ENCODE results near the gene SLC8B1.

SLC8B1 gene

DNA sequence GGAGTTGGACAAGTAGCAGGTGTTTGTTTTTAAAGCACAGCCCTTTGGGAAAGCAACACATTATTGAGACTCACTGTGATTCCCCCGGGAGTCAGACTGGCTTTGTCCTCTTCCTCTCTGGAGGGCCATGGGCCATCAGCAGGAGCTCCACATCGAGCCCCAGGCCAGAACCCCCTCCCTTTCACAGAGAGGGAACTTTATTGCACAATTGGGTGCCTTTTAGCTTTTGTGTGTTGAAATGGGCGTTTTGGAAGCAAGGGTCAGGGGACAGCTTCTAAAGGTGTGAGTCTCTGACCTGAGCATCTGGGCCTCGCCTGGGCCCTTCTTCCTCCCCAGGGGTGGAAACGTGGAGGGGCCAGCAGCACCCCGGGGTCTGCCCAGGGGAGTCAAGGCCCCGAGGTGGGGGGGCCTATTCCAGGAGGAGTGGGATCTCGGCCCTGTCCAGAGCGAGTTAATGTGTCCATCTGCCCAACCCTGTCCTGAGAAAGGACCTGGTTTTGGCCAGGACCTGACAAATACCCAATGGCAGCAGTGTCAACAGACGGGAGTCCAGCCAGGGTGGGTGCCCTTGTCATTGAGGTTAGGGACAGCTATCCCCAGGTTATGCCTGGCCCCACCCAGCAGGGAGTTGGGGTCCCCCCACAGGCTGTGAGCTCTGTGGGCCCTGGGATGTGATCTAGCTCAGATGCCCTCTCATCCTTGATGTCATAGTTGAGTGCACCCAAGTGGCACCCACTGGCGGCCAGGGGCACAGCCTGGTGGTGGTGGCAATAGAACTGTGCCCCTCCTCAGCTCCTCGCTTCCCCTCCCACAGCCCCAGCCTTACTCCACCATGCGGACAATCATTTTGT is 37.1 kb downstream of the SLC8B1 start:
- TF ChIP-seq, protein P1, sequence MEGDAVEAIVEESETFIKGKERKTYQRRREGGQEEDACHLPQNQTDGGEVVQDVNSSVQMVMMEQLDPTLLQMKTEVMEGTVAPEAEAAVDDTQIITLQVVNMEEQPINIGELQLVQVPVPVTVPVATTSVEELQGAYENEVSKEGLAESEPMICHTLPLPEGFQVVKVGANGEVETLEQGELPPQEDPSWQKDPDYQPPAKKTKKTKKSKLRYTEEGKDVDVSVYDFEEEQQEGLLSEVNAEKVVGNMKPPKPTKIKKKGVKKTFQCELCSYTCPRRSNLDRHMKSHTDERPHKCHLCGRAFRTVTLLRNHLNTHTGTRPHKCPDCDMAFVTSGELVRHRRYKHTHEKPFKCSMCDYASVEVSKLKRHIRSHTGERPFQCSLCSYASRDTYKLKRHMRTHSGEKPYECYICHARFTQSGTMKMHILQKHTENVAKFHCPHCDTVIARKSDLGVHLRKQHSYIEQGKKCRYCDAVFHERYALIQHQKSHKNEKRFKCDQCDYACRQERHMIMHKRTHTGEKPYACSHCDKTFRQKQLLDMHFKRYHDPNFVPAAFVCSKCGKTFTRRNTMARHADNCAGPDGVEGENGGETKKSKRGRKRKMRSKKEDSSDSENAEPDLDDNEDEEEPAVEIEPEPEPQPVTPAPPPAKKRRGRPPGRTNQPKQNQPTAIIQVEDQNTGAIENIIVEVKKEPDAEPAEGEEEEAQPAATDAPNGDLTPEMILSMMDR (IDR thresholded peaks at IDR 0.05; ENCODE audit: insufficient read depth, low read depth, low read length, missing control alignments), result no peak

DNA sequence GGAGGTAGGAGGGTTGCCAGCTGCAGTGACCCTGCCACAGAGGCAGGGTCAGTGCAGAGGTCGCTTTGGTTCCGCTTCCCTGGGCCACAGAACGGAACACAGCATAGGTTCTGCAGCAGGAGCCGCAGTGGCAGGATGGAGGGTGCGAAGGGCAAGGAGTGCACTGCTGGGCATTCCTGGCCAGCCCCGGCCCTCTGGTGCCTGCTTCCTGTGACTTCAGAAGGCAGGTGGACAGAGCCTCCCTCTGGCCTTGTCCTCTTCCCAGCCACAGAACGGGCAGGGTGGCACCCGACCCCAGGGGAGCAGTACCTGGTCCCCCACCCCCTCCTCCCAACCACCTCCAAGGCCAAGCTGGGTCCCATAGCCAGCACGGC is 37.7 kb downstream of the SLC8B1 start:
- H3K4me3 ChIP-seq (ENCODE audit: low read depth, low read length), result no peak overlapping the region
- no peak for DNase-seq (ENCODE audit: low read depth)
- TF ChIP-seq, protein P1 (IDR thresholded peaks at IDR 0.05; ENCODE audit: insufficient read depth, low read depth, low read length, missing control alignments), result no peak

More for the DNA sequence above, 37.1 kb downstream of the SLC8B1 start:
- no peak overlapping the region for H3K4me3 ChIP-seq (ENCODE audit: low read depth, low read length)
- no peak for DNase-seq (ENCODE audit: low read depth)

DNA sequence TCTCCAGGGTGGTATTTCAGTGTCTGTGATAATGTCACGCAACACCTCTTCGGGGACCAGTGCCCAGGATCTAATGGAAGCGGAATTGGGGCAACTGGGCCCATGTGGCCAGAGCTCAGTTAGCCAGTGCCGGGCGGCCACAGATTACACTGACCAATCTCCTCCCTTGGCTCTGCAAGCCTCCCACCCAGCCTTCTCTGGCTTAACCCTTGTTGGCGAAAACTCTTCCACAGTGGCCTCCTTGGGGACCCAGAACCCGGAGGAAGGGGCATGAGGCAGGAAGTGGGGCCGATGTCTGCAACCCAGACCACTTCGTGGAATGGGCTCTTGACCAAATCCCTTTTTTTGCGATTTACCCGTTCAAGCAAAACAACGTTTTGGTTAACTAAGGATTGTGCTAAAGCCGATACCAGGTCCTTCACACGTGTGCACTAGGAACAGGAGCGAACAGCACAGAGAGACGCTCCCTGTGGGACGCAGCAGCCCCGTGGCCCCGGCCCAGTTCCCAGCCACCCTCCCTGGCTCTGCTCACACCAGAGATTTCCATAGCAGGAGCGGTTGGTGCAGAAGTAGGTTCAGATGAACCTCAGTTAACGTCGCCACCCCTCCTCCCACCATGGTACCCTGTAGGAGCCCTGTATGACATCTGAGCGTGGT is 38.2 kb downstream of the SLC8B1 start:
- no peak overlapping the region for H3K4me3 ChIP-seq (ENCODE audit: low read depth, low read length)
- TF ChIP-seq, protein P1 (IDR thresholded peaks at IDR 0.05; ENCODE audit: insufficient read depth, low read depth, low read length, missing control alignments), result no peak
- DNase-seq (ENCODE audit: low read depth), result no peak

DNA sequence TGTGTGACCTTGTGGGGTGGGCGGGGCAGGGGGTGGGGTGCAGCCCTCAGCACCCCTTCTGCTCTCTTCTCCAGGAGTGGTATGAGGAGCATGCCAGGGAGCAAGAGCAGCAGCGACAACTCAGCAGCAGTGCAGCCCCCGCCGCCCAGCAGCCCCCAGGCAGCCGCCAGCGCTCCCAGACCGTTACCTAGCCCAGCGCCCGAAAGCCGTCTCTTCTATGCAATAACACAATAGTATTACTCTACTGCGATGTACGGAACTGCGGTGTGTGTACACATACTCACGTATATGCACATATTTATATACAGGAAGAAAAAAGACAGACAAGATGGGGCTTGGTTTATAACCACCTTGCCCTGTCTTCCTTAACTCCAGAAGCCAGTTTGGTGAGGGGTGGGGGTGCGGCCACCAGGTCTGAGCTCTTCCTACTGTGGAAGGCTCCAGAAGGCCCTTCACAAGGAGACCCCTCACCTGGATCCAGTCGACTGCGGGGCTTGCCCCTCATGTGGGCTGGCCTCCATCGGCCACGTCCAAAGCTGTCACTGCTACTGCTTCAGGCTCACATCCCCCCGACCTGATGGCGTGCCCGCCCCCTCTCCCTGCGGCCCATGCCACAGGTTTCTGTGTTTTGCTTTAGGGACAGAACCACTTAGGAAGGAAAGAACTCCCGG is 38.9 kb downstream of the SLC8B1 start:
- TF ChIP-seq, protein P1 (IDR thresholded peaks at IDR 0.05; ENCODE audit: insufficient read depth, low read depth, low read length, missing control alignments), result no peak
- no peak overlapping the region for H3K4me3 ChIP-seq (ENCODE audit: low read depth, low read length)
- DNase-seq (ENCODE audit: low read depth), result no peak

DNA sequence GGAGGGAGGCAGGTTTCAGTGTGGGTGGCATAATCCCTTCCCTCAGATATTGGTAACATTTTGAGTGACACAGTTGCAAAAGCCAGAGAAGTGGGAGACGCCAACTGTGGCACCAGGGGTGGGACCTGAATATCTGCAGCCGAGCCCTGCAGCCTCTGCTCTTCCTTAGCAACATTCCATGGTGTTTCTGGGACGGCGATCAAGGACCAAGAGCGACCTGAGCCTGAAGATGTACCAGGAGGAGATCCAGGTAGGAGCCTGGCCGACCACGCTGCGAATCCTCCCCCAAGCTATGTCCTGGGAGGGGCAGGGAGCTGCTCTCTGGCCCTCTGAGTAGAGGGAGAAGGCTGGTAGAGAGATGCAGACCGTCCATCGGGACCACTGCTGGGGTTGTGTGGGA is 41.8 kb downstream of the SLC8B1 start:
- H3K4me3 ChIP-seq (ENCODE audit: low read depth, low read length), result no peak overlapping the region
- DNase-seq (ENCODE audit: low read depth), result no peak
- TF ChIP-seq, protein P1 (IDR thresholded peaks at IDR 0.05; ENCODE audit: insufficient read depth, low read depth, low read length, missing control alignments), result no peak

DNA sequence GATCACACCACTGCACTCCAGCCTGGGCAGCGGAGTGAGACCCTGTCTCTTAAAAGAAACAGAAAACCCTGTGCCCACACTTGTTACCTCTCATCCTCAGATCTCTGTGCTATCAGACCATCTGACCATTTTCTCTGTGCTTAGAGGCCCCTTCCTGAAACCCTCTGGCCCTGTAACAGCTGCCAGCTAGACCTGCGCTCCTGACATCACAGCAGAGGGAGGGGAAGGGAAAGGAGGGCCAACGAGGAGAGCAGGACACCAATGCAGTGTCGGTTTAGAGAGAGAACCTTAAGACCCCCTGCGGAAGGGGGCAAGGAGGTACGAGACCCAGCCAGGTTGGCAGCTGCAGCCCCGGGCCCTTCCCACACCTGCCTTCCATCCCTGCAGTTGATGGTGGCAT is 42.4 kb downstream of the SLC8B1 start:
- H3K4me3 ChIP-seq (ENCODE audit: low read depth, low read length), result no peak overlapping the region
- no peak for DNase-seq (ENCODE audit: low read depth)
- TF ChIP-seq, protein P1 (IDR thresholded peaks at IDR 0.05; ENCODE audit: insufficient read depth, low read depth, low read length, missing control alignments), result no peak

All from GM12865 (cell line).